ENCODE data around the gene RAB5IF.

- TF ChIP-seq CTCF (IDR thresholded peaks at IDR 0.05) (no peak), EP300 (IDR thresholded peaks at IDR 0.05) (no peak), POLR2A (IDR thresholded peaks at IDR 0.05) (no peak), POLR2AphosphoS5 (IDR thresholded peaks at IDR 0.05) (no peak)
Observed at GRCh38 chr20:36601540-36601939, 4.0 kb upstream of the RAB5IF start.
